Heart left ventricle (tissue), 13 donors: Measurements from ENCODE around the gene FKBP5.

Experiments
- POLR2A ChIP-seq, 2 donors: fragments of 450-650 bp; IDR thresholded peaks; one replicate each; pipeline ENCODE4 v1.6.1; 2017; ENCODE audit warnings: antibody characterized with exemption in 2 of 2, mild to moderate bottlenecking in 2 of 2, moderate library complexity in 2 of 2
- TF ChIP-seq, protein P1 (sequence below), 12 donors: fragments of 200-600 bp; sonication (generic) in 4 of 12; IDR thresholded peaks; one replicate each; pipeline versions ENCODE4 v1.5.0 to v1.8.0; 2018 to 2022; ENCODE audit warnings: antibody characterized with exemption in 12 of 12, mild to moderate bottlenecking in 5 of 12
- donor health status: ischemic (EF 13 %, LVEDD 7.1; RV severe dilation, severe dysfunction).
- donor health status: DM: no; HTN: yes; CAD: no.
- donor health status: DM: no; HTN: no; CAD: no.
- donor health status: ischemic (EF 25% LVEDD 6.9; RV normal size, moderate dysfunction).
- donor health status: ischemic (EF 25% LVEDD 5.7; RV mildly dilated, moderate dysfunction).
- donor health status: ischemic (EF 35%, LVEDD 5.7; RV mildly dilated, moderate dysfunction).
- donor health status: nonischemic (EF 11% LVEDD 7.7; RV severe dilation, severe dysfunction).
- donor health status: DM: yes; HTN: yes; CAD: no.
- donor health status: PGD.
- donor health status: ischemic (EF 29% LVEDD 5.4; RV normal size, mild dysfunction).
- donor health status: nonischemic (EF 23%, LVEDD 6.1; RV moderate dilation, normal function).

DNA sequence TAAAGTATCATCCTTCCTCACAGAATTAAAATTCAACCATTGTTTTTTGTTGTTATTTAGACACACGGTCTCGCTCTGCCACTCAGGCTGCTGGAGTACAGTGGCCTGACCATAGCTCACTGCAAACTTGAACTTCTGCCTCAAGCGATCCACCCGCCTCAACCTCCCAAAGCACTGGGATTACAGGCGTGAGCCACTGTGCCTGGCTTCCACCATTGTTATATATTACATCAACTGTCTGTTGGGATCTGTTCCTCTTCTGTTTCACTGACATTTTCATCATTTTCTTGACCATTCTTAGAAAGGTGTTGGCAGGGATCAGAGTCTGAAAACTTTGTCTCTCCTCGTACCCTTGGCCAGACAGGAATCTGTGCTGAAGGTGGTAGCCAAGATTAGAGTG is 154.7 kb downstream of the FKBP5 start:
- TF ChIP-seq, protein P1, sequence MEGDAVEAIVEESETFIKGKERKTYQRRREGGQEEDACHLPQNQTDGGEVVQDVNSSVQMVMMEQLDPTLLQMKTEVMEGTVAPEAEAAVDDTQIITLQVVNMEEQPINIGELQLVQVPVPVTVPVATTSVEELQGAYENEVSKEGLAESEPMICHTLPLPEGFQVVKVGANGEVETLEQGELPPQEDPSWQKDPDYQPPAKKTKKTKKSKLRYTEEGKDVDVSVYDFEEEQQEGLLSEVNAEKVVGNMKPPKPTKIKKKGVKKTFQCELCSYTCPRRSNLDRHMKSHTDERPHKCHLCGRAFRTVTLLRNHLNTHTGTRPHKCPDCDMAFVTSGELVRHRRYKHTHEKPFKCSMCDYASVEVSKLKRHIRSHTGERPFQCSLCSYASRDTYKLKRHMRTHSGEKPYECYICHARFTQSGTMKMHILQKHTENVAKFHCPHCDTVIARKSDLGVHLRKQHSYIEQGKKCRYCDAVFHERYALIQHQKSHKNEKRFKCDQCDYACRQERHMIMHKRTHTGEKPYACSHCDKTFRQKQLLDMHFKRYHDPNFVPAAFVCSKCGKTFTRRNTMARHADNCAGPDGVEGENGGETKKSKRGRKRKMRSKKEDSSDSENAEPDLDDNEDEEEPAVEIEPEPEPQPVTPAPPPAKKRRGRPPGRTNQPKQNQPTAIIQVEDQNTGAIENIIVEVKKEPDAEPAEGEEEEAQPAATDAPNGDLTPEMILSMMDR (IDR thresholded peaks at IDR 0.05): no peak
- no peak for TF ChIP-seq POLR2A (IDR thresholded peaks at IDR 0.05)
